HG03457 (cell line): ENCODE data around the gene TNFRSF6B.
"Not testable (repeated sequence)": the region's sequence is repeated elsewhere in the genome, so short reads cannot be mapped to it uniquely, and the experiment has no call there.

Experiments used
- ATAC-seq: cut with Tn5 transposase; IDR thresholded peaks from one replicate; pipeline ENCODE4 v1.9.1; 2021; ENCODE audit warnings: moderate number of reproducible peaks; ENCODE audit not compliant: unreplicated experiment

The TNFRSF6B gene

DNA sequence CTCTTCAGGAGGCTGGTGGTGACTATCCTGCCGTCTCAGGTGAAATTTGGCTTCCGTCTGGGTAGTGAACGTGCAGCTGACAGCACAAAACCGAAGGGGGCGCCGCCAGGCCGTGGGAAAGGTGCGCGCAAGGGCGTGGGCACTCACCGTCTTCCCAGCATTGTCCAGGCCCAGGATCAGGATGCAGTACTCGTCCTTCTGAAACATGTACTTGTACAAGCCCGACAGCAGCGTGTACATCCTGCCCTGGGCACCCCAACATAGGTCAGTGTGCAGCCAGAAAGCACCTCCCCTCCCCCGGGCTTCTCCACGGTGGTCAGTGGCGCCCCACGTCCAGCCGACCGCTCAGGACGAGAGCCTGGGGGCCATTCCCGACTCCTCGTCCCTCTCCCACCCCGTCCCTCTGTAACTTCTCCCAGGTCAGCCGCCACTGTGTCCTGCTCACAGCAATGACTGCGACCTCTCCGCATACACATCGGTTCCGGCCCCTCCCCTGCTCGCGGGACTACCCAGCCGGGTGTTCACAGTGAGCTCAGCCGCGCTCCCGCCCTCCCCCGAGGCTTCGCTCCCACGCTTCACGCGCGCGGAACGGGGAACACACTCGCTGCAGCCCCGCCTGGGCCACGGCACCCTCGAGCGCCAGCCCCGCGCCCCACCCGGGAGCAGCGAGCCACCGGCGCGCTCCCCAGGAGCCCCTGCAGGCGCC is 10.6 kb downstream of the TNFRSF6B start:
- ATAC-seq: no peak

DNA sequence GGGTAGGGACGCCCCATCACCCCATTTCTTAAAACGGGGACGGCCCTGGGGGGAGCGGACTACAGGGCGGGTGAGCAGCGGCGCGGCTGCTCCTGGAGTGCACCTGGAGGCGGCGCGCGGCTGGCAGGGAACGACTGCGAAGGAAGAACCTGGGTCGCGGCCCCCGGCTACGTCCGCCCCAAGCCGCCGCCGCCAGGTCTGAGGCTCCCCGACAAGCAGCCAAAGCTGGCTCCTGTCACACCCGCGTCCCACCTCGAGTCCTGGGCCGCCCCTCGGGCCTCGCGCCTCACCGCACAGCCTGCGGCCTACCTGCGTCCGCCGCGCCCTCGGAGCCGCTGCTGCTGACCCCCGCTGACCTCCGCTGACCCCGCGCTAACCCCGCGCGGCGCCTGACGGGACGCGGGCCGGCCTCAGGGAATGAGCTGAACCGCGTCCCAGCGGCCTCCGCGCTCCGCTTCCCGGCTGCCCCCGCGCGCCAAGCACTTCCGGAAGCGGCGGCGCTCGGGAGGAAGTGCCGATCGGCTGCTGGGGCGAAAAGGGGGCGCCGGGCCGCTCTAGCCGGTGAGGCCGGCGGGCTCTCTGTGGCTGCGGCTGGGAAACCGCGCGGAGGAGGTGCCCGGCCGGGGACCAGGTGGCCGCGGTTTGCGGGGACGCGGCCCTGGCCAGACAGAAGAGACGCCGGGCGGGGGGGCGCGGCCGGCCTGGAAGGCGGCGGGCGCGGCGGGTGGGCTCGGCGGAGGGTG is 11.3 kb downstream of the TNFRSF6B start, which contains the start of the genes ARFRP1 and ZGPAT:
TSS of gene ARFRP1 (minus strand) at position 419 of the 743 bp plus-strand sequence. CDS start 885 bp downstream, outside the sequence.
TSS of gene ZGPAT (plus strand) at position 482 of the 743 bp plus-strand sequence. CDS start 542 bp downstream, outside the sequence.
- ATAC-seq: peak; percentile 51

DNA sequence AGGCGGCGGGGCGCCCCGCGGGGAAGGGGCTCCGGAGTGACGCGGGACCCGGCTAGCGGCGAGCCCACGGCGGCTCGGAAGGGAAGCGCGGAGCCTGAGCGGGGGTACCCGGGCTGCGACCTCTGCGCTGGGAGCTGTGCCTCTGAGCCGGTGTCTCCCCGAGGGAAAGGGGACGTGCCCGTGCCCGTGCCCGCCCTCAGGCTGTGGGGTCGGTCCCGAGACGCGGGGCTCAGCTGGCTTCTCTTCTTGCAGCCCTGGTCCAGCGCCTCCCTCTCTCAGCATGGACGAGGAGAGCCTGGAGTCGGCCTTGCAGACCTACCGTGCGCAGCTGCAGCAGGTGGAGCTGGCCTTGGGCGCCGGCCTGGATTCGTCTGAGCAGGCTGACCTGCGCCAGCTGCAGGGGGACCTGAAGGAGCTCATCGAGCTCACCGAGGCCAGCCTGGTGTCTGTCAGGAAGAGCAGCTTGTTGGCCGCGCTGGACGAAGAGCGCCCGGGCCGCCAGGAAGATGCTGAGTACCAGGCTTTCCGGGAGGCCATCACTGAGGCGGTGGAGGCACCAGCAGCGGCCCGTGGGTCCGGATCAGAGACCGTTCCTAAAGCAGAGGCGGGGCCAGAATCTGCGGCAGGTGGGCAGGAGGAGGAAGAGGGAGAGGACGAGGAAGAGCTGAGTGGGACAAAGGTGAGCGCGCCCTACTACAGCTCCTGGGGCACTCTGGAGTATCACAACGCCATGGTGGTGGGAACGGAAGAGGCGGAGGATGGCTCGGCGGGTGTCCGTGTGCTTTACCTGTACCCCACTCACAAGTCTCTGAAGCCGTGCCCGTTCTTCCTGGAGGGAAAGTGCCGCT is 12.1 kb downstream of the TNFRSF6B start:
- ATAC-seq: no peak

- no peak for ATAC-seq
These were observed 12.7 kb downstream of the TNFRSF6B start for GRCh38 chr20:63709149-63709527.

DNA sequence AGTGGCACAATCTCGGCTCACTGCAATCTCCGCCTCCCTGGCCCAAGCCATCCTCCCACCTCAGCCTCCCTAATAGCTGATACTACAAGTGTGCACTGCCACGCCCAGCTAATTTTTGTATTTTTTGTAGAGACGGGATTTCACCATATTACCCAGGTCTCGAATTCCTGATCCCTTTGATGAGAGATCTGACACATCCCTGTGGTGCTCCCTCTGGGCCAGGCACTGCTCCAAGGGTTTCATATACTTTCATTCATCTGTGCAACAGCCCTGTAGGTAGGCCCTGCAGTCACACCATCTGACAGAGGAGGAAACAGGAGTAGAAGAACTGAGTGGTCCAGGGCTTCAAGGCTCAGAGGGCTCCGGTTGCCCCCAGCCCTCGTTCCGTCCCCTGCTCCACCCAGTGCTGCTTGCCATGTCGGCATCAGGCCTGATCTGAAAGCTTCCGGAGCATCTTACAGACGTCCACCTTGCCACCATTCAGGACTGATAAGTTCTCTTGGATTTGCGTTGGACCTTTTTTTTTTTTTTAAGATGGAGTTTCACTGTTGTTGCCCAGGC is 14.7 kb downstream of the TNFRSF6B start:
- ATAC-seq: no peak

- ATAC-seq: no peak
These were observed 15.7 kb downstream of the TNFRSF6B start for GRCh38 chr20:63712191-63712590.

GRCh38 chr20:63714858-63715257 is 18.4 kb downstream of the TNFRSF6B start:
- no peak for ATAC-seq

DNA sequence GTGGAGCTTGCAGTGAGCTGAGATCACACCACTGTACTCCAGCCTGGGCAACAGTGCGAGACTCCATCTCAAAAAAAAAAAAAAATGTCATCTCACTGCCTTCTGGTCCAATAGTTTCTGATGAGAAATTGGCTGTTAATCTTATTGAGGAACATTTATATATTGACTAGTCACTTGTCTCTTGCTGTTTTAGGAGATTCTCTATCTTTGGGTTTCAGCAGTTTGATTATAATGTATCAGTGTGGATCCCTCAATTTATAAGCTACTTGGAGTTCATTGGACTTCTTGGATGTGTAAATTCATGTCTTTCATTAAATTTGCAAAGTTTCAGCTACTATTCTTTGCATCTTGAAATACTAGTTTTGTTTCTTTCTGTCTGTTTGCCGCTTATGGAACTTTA is 22.5 kb downstream of the TNFRSF6B start:
- no peak for ATAC-seq

- ATAC-seq: not testable (repeated sequence)
These were observed 26.6 kb downstream of the TNFRSF6B start for GRCh38 chr20:63722967-63723622.

- ATAC-seq: not testable (repeated sequence)
These were observed 33.8 kb downstream of the TNFRSF6B start for GRCh38 chr20:63730189-63730733.

DNA sequence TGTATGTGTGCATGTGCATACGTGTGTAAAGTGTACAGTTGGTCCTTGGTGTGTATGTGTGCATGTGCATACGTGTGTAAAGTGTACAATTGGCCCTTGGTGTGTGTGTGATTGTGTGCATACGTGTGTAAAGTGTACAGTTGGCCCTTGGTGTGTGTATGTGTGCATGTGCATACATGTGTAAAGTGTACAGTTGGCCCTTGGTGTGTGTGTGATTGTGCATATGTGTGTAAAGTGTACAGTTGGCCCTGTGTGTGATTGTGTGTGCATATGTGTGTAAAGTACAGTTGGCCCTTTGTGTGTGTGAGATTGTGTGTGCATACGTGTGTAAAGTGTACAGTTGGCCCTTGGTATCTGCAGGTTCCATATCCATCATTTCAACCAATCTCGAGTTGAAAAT is 35.0 kb downstream of the TNFRSF6B start:
- ATAC-seq: no peak

DNA sequence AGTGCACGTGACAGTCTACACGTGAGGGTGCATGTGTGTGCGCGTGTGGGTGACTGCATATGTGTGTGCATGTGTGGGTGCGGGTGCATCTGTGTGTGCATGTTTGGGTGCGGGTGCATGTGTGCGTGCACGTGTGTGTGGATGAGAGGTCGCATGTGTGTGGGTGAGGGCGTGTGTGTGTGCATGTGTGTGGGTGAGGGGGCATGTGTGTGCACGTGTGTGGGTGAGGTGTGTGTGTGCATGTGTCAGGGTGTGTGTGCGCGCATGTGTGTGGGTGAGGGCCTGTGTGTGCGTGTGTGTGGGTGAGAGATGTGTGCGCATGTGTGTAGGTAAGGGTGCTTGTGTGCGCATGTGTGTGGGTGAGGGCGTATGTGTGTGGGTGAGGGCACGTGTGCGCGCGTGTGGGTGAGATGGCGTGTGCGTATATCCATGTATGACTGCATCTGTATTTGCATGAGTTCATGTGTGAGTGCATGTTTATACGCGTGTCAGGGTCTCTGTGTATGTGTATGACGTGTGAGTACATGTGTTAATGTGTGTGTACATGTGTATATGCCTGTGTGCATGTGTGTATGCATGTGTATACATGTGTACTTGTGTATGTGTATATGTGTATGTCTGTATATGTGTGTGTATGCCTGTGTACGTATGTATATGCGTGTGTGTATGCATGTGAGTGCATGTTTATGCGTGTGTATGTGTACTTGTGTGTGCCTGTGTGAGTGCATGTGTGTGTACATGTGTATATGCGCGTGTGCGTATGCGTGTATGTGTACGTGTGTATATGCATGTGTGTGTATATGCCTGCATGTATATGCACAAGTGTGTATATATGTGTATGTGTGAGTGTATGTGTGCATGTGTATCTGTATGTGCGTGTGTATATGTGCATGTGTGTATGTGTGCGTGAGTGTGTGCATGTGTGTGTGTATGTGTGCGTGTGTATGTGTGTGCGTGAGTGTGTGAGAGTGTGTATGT is 36.0 kb downstream of the TNFRSF6B start:
- no peak for ATAC-seq

DNA sequence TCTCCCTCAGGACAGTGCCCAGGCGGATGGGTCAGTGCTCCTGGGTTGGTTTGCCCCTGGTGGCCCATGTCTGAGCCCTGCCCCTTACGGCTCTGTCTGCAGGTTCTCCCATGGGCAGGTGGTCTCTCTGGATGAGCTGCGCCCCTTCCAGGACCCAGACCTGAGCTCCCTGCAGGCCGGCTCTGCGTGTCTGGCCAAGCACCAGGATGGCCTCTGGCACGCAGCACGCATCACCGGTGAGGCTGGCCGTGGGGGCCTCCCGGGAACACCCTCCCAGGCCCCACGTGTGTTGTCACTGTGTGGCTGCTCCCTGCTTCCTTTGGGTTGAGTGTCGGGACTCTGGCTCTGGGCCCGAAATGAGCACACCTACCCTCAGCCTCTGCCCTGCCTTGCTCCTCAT is 36.7 kb downstream of the TNFRSF6B start:
- no peak for ATAC-seq

- no peak for ATAC-seq
These were observed 37.2 kb downstream of the TNFRSF6B start for GRCh38 chr20:63733579-63734081.

GRCh38 chr20:63734111-63734945 is 37.9 kb downstream of the TNFRSF6B start:
- ATAC-seq: no peak

DNA sequence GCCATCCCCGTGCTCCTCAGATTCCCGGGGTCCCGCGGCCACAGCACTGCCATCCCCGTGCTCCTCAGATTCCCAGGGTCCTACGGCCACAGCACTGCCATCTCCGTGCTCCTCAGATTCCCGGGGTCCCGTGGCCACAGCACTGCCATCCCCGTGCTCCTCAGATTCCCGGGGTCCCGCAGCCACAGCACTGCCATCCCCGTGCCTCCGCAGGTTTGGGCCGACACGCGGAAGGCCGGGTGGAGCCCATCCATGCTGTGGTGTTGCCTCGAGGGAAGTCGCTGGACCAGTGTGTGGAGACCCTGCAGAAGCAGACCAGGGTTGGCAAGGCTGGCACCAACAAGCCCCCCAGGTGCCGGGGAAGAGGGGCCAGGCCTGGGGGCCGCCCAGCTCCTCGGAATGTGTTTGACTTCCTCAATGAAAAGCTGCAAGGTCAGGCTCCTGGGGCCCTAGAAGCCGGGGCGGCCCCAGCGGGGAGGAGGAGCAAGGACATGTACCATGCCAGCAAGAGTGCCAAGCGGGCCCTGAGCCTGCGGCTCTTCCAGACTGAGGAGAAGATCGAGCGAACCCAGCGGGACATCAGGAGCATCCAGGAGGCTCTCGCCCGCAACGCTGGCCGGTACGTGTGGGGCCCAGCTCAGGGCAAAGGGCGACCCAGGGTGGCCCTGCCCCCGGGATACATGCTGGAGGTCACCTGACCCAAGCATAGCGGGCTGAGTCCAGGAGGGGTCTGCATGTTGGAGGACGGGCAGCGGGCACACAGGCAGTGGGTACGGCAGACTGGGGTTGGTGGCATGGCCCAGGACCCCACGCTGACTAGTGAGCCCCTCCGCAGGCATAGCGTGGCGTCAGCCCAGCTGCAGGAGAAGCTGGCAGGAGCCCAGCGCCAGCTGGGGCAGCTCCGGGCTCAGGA is 38.8 kb downstream of the TNFRSF6B start:
- no peak for ATAC-seq
